ENCODE measurements around the gene LGALS12. TPM values are rescaled to one million over a fixed set of nuclear protein-coding genes. Genes with fewer than 3 reads are reported as not detected.
"Not testable (repeated sequence)": the region's sequence is repeated elsewhere in the genome, so short reads cannot be mapped to it uniquely, and the experiment has no call there.

LGALS12 gene
- total RNA-seq, 2 donors from 2014 or later: 0.78 to 11.2 TPM

DNA sequence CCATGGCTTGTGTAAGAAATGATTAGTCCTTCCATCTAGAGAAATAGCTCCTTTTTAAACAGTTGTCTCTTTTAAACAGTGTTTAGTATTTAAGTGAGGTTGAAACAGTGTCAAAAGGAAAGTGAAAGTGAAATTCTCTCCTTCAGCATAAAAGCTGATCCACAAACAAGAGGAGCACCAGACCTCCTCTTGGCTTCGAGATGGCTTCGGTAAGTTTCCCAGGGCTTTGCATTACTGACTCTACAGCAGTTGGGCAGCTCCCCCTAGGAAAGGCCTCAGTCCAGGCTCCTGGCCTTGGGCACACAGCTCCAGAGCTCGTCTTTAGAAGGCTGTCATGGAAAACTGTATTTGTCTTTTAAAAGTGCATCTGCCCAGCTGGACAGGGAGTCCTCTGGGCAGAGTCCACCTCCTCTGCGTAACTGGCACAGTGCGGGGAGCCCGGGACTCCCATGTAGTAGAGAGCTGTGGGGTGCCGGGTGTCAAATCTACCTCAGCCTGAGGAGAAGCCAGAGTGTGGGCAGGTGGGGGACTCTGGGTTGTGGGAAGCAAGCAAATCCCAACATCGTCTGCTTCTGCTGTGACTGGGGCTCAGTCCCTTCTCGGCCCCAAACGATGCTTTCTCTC is 30.9 kb downstream of the LGALS12 start, which contains the start of gene PLAAT4:
TSS of gene PLAAT4 (plus strand) at position 140 of the 624 bp plus-strand sequence. CDS start at position 201, 61 bp downstream.
- TF ChIP-seq, protein P1, sequence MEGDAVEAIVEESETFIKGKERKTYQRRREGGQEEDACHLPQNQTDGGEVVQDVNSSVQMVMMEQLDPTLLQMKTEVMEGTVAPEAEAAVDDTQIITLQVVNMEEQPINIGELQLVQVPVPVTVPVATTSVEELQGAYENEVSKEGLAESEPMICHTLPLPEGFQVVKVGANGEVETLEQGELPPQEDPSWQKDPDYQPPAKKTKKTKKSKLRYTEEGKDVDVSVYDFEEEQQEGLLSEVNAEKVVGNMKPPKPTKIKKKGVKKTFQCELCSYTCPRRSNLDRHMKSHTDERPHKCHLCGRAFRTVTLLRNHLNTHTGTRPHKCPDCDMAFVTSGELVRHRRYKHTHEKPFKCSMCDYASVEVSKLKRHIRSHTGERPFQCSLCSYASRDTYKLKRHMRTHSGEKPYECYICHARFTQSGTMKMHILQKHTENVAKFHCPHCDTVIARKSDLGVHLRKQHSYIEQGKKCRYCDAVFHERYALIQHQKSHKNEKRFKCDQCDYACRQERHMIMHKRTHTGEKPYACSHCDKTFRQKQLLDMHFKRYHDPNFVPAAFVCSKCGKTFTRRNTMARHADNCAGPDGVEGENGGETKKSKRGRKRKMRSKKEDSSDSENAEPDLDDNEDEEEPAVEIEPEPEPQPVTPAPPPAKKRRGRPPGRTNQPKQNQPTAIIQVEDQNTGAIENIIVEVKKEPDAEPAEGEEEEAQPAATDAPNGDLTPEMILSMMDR (IDR thresholded peaks at IDR 0.05): no peak
- no peak for TF ChIP-seq POLR2A (IDR thresholded peaks at IDR 0.05)
- Histone ChIP-seq H3K36me3 (replicated peaks in 1 of 2; ENCODE audit: insufficient read depth in 1 of 2, low read depth in 2 of 2) (no peaks in the 10 kb centered on the region), H3K27me3 (no peaks in the 10 kb centered on the region), H3K4me1 (peaks cover 25% of the 10 kb centered on the region), H3K9me3 (no peaks in the 10 kb centered on the region), H3K27ac (peak within 1 kb of the TSS; percentile 18 to 84 (median 70)), H3K4me3 (peak within 1 kb of the TSS; percentile 0 to 4)
- ATAC-seq (peak; percentile 51), DNase-seq (peak; percentile 18 to 50 (median 40))
- intact Hi-C loops (cut with DNase I): no loop called here
- 21 to 28% methylated on average over 10 of the region's 10 CpGs for WGBS, 2 donors

DNA sequence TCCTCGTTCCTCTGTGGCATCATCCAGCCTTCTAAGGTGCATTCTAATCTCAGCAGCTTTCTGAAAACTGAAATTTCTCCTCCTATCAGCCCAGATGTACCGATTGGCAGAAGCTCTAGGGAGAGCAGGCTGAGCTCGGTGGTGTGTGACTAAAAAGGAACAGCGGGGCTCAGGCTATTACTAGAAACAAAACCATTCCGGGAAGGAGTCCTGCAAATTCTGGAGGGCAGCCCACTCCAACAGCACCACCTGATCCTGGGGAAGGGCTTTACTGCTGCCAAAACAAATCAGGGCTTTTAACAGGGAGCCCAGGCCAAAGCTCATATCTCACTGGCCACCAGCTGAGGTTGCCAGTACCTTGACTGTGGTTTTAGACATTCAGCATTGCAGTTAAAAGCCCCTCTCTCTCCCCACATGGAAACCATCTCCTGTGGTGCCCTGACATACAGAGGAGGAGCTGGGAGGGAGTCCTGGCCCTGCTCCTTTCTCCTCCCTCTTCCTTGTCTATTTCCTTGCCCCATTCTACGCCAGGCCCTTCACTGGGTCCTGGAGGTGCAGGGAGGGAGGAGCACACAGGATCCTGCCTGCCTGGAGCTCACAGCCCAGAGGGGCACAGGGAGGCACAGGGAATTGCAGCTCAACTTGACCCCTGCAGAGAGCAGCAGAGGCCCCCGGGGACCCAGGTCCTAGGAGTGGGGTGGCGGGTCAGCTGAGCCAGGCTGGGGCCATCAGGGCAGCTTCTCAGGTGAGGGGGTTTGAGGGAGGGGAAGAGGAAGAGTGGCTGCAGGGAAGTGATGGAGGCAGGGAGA is 31.6 kb downstream of the LGALS12 start:
- Histone ChIP-seq H3K27me3 (no peaks in the 10 kb centered on the region), H3K27ac (peak overlapping the region; percentile 18 to 84 (median 70)), H3K9me3 (no peaks in the 10 kb centered on the region), H3K4me3 (peak overlapping the region in 1 of 2 donors; percentile 4), H3K4me1 (peaks cover 25% of the 10 kb centered on the region), H3K36me3 (replicated peaks in 1 of 2; ENCODE audit: insufficient read depth in 1 of 2, low read depth in 2 of 2) (no peaks in the 10 kb centered on the region)
- peak; percentile 65 to 86 (median 76) for DNase-seq
- peak; percentile 80 for ATAC-seq
- TF ChIP-seq, protein P1 (IDR thresholded peaks at IDR 0.05): no peak
- peak in 1 of 3 donors; percentile 52 for TF ChIP-seq POLR2A (IDR thresholded peaks at IDR 0.05)
- intact Hi-C loops (cut with DNase I): no loop called here
- WGBS, 2 donors: 27 to 32% methylated on average over 7 to 8 of the region's 8 CpGs

DNA sequence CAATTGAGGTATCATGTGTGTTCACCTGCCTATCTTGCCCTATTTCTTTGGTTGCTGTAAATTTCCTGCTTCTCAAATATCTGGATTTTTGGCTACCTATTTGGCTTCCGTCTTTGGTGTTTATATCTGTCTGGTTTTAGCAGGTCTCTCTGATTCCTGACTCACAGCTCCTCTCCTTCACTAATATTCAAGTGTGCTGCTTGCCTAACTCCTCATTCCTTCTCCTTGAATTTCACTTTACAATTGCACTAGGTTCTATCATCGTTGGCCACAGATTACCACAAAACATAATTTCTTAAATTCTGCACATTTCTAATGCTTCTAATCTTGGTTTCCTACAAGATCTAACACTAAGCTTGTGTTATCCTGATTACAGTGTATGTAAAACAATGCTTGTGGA is 36.6 kb downstream of the LGALS12 start:
- H3K36me3 ChIP-seq (replicated peaks in 1 of 2; ENCODE audit: insufficient read depth in 1 of 2, low read depth in 2 of 2); ATAC-seq; H3K4me3 ChIP-seq; H3K9me3 ChIP-seq; intact Hi-C loops (cut with DNase I); H3K27ac ChIP-seq; DNase-seq; H3K27me3 ChIP-seq: not testable (repeated sequence)
- 68 to 78% methylated on average over 2 of the region's 2 CpGs for WGBS, 2 donors
- H3K4me1 ChIP-seq: peaks cover 11% of the 10 kb centered on the region

DNA sequence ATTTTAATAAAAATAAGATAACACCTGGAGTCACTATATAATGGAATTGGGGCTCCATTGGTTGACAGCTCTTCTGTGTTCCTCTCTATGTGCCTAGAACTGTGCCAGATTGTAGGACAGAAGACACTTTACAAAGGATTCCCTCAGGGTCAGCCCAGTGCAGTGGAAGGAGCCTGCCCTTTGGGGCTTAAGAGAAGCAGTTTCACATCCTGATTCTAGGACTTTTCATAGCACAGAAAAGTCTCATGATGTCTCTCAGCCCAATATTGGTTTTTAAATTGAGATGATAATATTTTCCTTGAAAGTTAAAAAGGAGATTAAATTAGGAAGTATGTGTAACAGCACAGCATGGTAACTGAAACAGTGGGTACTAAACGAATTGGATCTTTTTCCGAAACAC is 37.8 kb downstream of the LGALS12 start:
- no peaks in the 10 kb centered on the region for H3K36me3 ChIP-seq (replicated peaks in 1 of 2; ENCODE audit: insufficient read depth in 1 of 2, low read depth in 2 of 2)
- H3K27ac ChIP-seq: no peak overlapping the region

DNA sequence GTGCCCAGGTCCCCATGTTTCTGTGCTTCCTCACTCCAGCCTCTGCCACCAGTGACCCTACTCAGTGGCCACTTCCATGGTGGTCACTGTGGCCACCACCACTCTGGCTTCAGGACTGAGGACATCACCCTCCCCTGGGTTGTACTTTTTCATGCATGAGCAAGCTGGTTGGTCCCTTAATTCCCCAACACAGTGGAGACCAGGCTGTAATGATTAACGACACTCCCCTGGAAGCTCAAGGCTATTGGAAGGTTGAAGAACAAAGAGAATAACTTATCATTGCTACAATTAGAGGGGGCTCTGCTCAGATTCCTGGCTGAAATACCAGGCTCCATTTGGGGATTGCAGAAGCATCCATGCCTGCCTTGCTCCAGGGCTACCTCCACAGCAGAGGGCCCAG is 41.2 kb downstream of the LGALS12 start:
- H3K27me3 ChIP-seq: no peaks in the 10 kb centered on the region
- no peak for ATAC-seq
- DNase-seq: no peak
- no peaks in the 10 kb centered on the region for H3K9me3 ChIP-seq
- no peak overlapping the region for H3K27ac ChIP-seq
- no peaks in the 10 kb centered on the region for H3K36me3 ChIP-seq (replicated peaks in 1 of 2; ENCODE audit: insufficient read depth in 1 of 2, low read depth in 2 of 2)
- no peaks in the 10 kb centered on the region for H3K4me1 ChIP-seq
- no peak overlapping the region for H3K4me3 ChIP-seq
- TF ChIP-seq, protein P1 (IDR thresholded peaks at IDR 0.05): no peak
- TF ChIP-seq POLR2A (IDR thresholded peaks at IDR 0.05): no peak
- WGBS, 2 donors: 79 to 89% methylated on average over 1 of the region's 1 CpG
- intact Hi-C loops (cut with DNase I): no loop called here

More for the DNA sequence above, 37.8 kb downstream of the LGALS12 start:
- H3K27me3 ChIP-seq: no peaks in the 10 kb centered on the region
- ATAC-seq (no peak), DNase-seq (no peak)
- intact Hi-C loops (cut with DNase I): no loop called here
- no peak overlapping the region for H3K4me3 ChIP-seq
- no peaks in the 10 kb centered on the region for H3K4me1 ChIP-seq
- H3K9me3 ChIP-seq: no peaks in the 10 kb centered on the region
- no peak for TF ChIP-seq POLR2A (IDR thresholded peaks at IDR 0.05)
- TF ChIP-seq, protein P1 (IDR thresholded peaks at IDR 0.05): no peak
- 84 to 89% methylated on average over 2 of the region's 2 CpGs for WGBS, 2 donors
